Body of pancreas (tissue), 4 donors: ENCODE data around the gene RPLP2.

ENCODE experiments used
- POLR2A ChIP-seq, 3 donors: fragments of 450-650 bp; IDR thresholded peaks; one replicate each; pipeline ENCODE4 v1.6.1; 2016; ENCODE audit warnings: antibody characterized with exemption in 3 of 3, mild to moderate bottlenecking in 2 of 3
- TF ChIP-seq, protein P1 (sequence below), 7 experiments: fragments of 450-650 bp in 4 of 7; fragments of 200-600 bp in 3 of 7; sonication (generic) in 3 of 7; IDR thresholded peaks; one replicate each; pipeline ENCODE4 v1.5.1; 2016 to 2019; ENCODE audit warnings: antibody characterized with exemption in 7 of 7

DNA sequence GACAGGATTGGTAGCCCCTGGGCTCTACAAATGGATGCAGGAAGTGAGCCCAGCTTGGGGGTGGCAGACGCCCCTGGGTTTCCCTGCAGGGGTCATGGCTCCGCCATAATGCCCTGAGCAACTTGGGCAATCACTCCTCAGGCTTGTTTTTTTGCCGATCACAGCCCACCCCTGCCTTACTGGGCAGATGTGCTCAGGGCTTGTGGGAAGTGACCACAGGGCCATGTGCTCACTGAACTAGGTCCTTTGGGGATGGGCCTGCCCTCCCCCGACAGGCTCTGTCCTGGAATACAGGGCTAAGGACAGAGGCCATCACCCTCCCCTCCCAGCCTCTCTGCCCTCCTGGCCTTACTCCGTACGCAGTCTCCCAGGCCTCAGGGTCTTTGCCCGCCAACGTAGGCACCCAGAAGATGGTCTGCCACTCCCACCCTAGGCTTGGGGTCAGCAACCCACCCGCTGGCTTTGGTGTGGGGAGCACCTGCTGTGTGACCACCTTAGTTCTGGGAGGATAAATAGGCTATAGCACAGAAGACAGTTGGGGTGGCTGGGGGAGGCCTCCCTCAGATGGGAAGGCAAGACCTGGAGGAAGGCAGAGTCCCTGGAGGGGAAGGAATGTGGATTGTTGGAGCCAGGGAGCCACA lies 3.8 kb downstream of the RPLP2 start:
- TF ChIP-seq, protein P1, sequence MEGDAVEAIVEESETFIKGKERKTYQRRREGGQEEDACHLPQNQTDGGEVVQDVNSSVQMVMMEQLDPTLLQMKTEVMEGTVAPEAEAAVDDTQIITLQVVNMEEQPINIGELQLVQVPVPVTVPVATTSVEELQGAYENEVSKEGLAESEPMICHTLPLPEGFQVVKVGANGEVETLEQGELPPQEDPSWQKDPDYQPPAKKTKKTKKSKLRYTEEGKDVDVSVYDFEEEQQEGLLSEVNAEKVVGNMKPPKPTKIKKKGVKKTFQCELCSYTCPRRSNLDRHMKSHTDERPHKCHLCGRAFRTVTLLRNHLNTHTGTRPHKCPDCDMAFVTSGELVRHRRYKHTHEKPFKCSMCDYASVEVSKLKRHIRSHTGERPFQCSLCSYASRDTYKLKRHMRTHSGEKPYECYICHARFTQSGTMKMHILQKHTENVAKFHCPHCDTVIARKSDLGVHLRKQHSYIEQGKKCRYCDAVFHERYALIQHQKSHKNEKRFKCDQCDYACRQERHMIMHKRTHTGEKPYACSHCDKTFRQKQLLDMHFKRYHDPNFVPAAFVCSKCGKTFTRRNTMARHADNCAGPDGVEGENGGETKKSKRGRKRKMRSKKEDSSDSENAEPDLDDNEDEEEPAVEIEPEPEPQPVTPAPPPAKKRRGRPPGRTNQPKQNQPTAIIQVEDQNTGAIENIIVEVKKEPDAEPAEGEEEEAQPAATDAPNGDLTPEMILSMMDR (IDR thresholded peaks at IDR 0.05) = no peak
- TF ChIP-seq POLR2A (IDR thresholded peaks at IDR 0.05) = no peak
